Body of pancreas (tissue), 4 donors: ENCODE measurements around the gene NKX2-2.

Experiments
- POLR2A ChIP-seq, 3 donors: fragments of 450-650 bp; IDR thresholded peaks; one replicate each; pipeline ENCODE4 v1.6.1; 2016; ENCODE audit warnings: antibody characterized with exemption in 3 of 3, mild to moderate bottlenecking in 2 of 3
- TF ChIP-seq, protein P1 (sequence below), 7 experiments: fragments of 450-650 bp in 4 of 7; fragments of 200-600 bp in 3 of 7; sonication (generic) in 3 of 7; IDR thresholded peaks; one replicate each; pipeline ENCODE4 v1.5.1; 2016 to 2019; ENCODE audit warnings: antibody characterized with exemption in 7 of 7

GRCh38 chr20:21522481-21523280, 8.8 kb upstream of the NKX2-2 start:
- TF ChIP-seq, protein P1, sequence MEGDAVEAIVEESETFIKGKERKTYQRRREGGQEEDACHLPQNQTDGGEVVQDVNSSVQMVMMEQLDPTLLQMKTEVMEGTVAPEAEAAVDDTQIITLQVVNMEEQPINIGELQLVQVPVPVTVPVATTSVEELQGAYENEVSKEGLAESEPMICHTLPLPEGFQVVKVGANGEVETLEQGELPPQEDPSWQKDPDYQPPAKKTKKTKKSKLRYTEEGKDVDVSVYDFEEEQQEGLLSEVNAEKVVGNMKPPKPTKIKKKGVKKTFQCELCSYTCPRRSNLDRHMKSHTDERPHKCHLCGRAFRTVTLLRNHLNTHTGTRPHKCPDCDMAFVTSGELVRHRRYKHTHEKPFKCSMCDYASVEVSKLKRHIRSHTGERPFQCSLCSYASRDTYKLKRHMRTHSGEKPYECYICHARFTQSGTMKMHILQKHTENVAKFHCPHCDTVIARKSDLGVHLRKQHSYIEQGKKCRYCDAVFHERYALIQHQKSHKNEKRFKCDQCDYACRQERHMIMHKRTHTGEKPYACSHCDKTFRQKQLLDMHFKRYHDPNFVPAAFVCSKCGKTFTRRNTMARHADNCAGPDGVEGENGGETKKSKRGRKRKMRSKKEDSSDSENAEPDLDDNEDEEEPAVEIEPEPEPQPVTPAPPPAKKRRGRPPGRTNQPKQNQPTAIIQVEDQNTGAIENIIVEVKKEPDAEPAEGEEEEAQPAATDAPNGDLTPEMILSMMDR (IDR thresholded peaks at IDR 0.05), result no peak
- TF ChIP-seq POLR2A (IDR thresholded peaks at IDR 0.05), result no peak
